ENCODE results near the gene ATP6V0C.

DNA sequence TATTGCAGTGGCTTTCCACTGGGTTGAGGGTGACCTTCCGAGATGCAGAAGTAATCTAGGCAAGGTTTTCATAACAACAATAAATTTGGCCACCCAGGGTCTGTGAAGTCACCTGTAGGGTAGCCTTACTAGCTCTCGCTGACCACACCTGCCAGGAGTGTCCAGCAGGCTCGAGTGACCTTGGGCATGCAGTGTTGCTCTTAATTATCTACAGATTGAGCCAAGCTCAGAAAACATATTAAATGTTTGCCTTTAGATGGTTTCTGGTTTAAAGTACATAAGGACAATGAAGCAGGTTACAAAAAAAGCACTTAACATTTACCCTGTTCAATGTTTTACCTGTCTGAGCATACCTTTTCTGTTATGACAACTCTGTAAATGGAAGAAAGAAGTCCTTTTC is 37.0 kb upstream of the ATP6V0C start:
- no peak for TF ChIP-seq POLR2A (IDR thresholded peaks at IDR 0.05)
- TF ChIP-seq, protein P1, sequence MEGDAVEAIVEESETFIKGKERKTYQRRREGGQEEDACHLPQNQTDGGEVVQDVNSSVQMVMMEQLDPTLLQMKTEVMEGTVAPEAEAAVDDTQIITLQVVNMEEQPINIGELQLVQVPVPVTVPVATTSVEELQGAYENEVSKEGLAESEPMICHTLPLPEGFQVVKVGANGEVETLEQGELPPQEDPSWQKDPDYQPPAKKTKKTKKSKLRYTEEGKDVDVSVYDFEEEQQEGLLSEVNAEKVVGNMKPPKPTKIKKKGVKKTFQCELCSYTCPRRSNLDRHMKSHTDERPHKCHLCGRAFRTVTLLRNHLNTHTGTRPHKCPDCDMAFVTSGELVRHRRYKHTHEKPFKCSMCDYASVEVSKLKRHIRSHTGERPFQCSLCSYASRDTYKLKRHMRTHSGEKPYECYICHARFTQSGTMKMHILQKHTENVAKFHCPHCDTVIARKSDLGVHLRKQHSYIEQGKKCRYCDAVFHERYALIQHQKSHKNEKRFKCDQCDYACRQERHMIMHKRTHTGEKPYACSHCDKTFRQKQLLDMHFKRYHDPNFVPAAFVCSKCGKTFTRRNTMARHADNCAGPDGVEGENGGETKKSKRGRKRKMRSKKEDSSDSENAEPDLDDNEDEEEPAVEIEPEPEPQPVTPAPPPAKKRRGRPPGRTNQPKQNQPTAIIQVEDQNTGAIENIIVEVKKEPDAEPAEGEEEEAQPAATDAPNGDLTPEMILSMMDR (IDR thresholded peaks at IDR 0.05) = no peak

All from breast epithelium (tissue), 3 donors.